Caki2 (cell line): ENCODE results near the gene ACP2. TPM values are rescaled to one million over a fixed set of nuclear protein-coding genes. Genes with fewer than 3 reads are reported as not detected.
A peak's percentile ranks its signal among the peaks of the same experiment; 100 is the strongest.

Experiments used
- DNase-seq: peaks from one replicate; pipeline ENCODE4 v3.0.0-alpha.2; 2015; ENCODE audit warnings: low read depth
- in situ Hi-C: cut with HindIII; loops from 2 replicates; pipeline ENCODE4 v1.10.0; 2016; ENCODE audit warnings: low sequenced_read_pairs, low pct_unique_long_range_greater_than_20kb, mixed read lengths
- total RNA-seq: library from RNA; depleted of rRNA; stranded (reverse); fragments of >200 nt; shearing (Covaris generic); gene quantifications from 2 replicates; pipeline ENCODE4 v1.2.3, GENCODE V29; 2014; ENCODE audit warnings: low replicate concordance; rRNA removed

Gene ACP2
- 2.8 and 12.3 TPM in 2 replicates for total RNA-seq

GRCh38 chr11:47248664-47249377 is at the start of gene ACP2:
ACP2 (minus strand) TSS chr11:47248814; CDS start chr11:47248789, 25 bp downstream.
- in situ Hi-C loops = no loop called here
- peak; percentile 82 for DNase-seq

GRCh38 chr11:47296045-47296444 is 47.4 kb upstream of the ACP2 start:
- in situ Hi-C loops = no loop called here
- DNase-seq = no peak

- no peak for DNase-seq
- in situ Hi-C loops = no loop called here
Observed at GRCh38 chr11:47295385-47295784, 46.8 kb upstream of the ACP2 start.

DNA sequence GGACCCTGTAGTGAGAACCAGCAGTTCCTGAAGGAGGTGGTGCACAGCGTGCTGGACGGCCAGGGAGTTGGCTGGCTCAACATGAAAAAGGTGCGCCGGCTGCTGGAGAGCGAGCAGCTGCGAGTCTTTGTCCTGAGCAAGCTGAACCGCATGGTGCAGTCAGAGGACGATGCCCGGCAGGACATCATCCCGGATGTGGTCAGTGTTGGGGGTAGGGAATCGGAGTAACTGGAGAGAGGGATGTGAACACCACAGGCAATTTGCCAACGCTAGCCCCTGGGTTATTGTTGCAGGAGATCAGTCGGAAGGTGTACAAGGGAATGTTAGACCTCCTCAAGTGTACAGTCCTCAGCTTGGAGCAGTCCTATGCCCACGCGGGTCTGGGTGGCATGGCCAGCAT is 41.2 kb upstream of the ACP2 start:
- in situ Hi-C loops = no loop called here
- DNase-seq = no peak

GRCh38 chr11:47288066-47288465 is 39.5 kb upstream of the ACP2 start:
- in situ Hi-C loops = no loop called here
- no peak for DNase-seq

DNA sequence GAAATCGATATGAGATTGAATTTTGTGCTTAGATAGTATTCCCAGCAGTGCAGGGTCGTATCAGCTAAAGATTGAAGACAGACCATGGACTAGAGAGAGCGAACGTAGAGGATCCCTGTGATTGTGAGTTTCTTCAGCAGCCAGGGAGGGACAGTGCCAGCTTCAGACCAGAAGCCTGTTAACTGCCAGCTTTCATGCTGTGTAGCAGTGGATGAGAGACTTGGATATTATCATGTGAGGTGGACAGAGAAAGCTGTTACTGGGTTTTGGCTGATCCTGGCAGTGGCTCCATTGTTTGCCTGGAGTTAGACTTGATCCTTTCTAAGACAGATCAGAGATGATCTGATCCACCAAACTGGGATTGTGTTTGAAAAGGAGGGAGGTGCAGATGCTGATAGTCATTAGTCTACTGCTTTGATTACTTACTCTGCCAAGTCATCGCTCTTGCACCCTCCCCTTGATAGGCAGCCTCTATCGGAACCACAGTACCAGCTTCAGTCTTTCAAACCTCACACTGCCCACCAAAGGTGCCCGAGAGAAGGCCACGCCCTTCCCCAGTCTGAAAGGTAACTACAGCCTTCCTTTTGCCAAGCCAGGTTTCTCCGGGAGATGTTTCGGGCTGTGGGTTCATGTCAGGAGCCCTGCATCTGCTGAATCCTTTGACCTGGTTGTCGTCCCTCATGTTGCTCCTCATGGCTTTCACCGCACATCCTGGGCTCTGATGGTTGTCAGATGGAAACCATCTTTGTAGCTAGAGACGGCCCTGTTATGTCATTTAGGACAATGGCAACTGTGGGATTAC is 37.6 kb upstream of the ACP2 start:
- DNase-seq = no peak
- in situ Hi-C loops = no loop called here

GRCh38 chr11:47284151-47284550 is 35.5 kb upstream of the ACP2 start:
- DNase-seq = no peak
- in situ Hi-C loops = no loop called here

- no peak for DNase-seq
- in situ Hi-C loops = no loop called here
Observed at GRCh38 chr11:47282462-47282861, 33.8 kb upstream of the ACP2 start.

DNA sequence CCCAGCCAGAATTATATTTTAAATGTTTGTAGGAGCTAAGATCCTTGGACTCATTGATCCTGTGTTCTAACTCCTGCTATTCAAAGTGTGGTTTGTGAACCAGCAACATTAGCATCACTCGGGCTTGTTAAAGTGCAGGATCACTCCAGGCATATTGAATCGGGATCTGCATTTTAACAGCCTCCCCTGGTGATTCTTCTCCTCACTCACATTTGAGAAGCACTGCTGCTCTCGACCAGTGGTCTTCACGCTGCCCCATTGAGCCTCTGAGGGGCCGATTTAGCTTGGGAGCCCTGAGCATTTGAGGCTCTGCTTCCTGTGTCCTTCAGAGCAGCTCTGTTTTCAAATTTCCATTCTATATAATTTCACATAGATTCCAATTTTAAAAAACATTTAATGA is 32.2 kb upstream of the ACP2 start:
- no peak for DNase-seq
- in situ Hi-C loops = no loop called here

- in situ Hi-C loops = no loop called here
- no peak for DNase-seq
Observed at GRCh38 chr11:47280099-47280498, 31.5 kb upstream of the ACP2 start.

DNA sequence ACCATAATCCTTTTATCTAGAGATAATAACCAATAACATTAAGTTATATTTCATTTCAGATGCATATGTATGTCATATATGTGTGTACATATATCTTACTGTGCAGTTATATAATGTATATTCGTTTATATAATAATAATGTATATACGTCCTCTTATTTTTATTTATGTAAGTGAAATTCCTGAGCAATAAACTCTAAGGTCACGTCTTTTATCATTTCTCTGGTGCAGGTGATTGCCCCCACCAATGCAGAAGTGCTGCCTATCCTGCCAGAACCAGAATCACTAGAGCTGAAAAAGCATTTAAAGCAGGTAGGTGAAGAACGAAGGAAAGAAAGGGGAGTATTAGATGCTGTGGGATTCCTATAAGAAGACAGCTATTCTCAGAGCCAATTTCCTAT is 30.2 kb upstream of the ACP2 start:
- no peak for DNase-seq
- in situ Hi-C loops = no loop called here

GRCh38 chr11:47278058-47278457 is 29.4 kb upstream of the ACP2 start:
- DNase-seq = no peak
- in situ Hi-C loops = no loop called here

DNA sequence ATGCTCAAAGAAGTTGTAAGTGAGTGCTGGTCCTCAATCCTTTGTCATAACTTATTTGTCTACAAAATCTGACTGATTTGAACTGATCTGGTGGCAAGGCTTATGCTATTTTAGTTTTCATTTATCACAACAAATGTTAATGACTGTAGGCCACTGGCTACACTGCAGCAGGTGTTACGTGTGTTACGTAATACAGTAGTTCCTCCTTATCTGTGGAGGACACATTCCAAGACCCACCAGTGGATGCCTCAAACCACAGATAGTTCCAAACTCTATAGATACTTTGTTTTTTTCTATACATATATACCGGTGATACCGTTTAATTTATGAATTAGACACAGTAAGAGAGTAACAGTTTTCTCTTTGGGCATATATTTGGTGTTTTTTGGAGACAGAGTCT is 28.3 kb upstream of the ACP2 start:
- in situ Hi-C loops = no loop called here
- DNase-seq = no peak

DNA sequence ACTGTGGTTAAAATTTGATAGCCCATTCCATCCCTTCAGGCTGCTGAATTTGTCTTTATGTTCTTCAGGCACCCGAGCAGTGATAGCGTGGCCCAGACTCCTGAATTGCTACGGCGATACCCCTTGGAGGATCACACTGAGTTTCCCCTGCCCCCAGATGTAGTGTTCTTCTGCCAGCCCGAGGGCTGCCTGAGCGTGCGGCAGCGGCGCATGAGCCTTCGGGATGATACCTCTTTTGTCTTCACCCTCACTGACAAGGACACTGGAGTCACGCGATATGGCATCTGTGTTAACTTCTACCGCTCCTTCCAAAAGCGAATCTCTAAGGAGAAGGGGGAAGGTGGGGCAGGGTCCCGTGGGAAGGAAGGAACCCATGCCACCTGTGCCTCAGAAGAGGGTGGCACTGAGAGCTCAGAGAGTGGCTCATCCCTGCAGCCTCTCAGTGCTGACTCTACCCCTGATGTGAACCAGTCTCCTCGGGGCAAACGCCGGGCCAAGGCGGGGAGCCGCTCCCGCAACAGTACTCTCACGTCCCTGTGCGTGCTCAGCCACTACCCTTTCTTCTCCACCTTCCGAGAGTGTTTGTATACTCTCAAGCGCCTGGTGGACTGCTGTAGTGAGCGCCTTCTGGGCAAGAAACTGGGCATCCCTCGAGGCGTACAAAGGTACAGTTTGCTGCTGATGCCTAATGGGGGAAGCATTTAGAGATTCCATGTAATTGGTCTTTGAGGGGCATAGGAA is 26.1 kb upstream of the ACP2 start:
- in situ Hi-C loops = no loop called here
- DNase-seq = no peak

DNA sequence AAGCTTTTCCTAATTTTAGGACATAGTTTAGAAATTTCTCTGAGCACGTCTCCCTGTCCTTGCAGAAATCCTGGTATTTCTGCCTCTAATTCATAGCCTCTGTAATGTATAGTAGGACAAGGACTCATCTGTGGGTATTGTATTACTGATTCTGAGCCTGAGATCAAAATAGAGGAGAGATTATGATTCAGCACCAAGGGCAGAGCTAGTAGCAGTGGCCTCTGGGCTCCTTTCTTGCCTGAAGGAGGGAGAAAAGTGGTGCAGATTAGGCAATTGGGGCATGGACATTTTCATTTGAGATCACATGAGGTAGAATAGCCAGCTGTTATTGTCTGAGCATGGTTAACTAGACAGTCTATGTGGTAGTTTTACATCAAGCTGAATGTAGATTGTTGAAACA is 24.1 kb upstream of the ACP2 start:
- in situ Hi-C loops = no loop called here
- DNase-seq = no peak

DNA sequence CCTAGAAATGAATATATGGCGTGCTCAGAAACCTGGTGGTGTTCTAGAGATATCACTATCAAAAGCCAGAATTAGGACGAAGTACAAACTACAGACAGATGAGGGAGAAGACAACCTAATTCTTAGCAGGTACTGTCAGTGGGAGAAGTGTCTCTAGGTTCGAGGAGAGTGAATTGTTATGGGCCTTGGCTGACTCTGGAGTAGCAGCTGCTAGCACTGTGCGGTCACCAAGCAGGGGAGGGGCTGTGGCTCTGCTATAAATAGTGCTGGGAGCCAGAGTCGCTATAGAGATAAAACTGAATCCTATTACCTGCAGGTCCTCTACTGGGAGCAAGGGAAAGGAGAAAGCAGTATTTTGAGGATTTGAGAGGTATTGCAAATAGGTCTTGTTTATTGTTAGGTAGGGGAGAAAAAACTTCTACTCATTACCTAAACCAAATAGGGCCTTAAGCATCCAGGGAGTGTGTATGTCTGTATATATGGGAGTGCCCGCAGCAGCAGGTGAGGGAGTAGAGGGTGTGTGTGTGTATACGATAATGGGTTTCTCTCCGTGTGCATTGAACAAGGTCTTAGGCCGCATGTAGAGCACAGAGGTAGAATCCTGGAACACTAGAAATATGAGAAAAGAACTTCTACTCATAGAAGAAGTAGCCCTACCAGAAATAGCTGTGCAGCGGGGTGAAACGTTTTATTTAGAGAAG is 23.5 kb upstream of the ACP2 start:
- in situ Hi-C loops = no loop called here
- no peak for DNase-seq

GRCh38 chr11:47271328-47271727 is 22.7 kb upstream of the ACP2 start:
- no peak for DNase-seq
- in situ Hi-C loops = no loop called here
